HG03097 (cell line): ENCODE results near the gene MEGF11.

ENCODE experiments used
- ATAC-seq: cut with Tn5 transposase; IDR thresholded peaks from one replicate; pipeline ENCODE4 v1.9.1; 2021; ENCODE audit not compliant: unreplicated experiment, low FRiP score

MEGF11 gene

GRCh38 chr15:66222273-66223198, 31.0 kb downstream of the MEGF11 start:
- no peak for ATAC-seq

GRCh38 chr15:66221126-66221525, 32.4 kb downstream of the MEGF11 start:
- no peak for ATAC-seq

GRCh38 chr15:66220601-66221000, 32.9 kb downstream of the MEGF11 start:
- ATAC-seq: no peak

GRCh38 chr15:66219339-66219738, 34.2 kb downstream of the MEGF11 start:
- ATAC-seq: no peak

- ATAC-seq: no peak
These were observed 36.7 kb downstream of the MEGF11 start for GRCh38 chr15:66216806-66217205.

- no peak for ATAC-seq
These were observed 37.7 kb downstream of the MEGF11 start for GRCh38 chr15:66215811-66216210.

GRCh38 chr15:66214246-66214645, 39.3 kb downstream of the MEGF11 start:
- ATAC-seq: no peak

GRCh38 chr15:66212563-66212921, 41.0 kb downstream of the MEGF11 start:
- no peak for ATAC-seq

GRCh38 chr15:66211670-66212562, 41.6 kb downstream of the MEGF11 start:
- no peak for ATAC-seq

- no peak for ATAC-seq
These were observed 42.9 kb downstream of the MEGF11 start for GRCh38 chr15:66210684-66211083.

GRCh38 chr15:66198757-66199156, 54.8 kb downstream of the MEGF11 start:
- no peak for ATAC-seq

- no peak for ATAC-seq
These were observed 56.9 kb downstream of the MEGF11 start for GRCh38 chr15:66196602-66197001.

- no peak for ATAC-seq
These were observed 57.8 kb downstream of the MEGF11 start for GRCh38 chr15:66195621-66196230.

GRCh38 chr15:66193066-66193465, 60.5 kb downstream of the MEGF11 start:
- no peak for ATAC-seq

- ATAC-seq: no peak
These were observed 62.8 kb downstream of the MEGF11 start for GRCh38 chr15:66190746-66191145.

- ATAC-seq: no peak
These were observed 64.3 kb downstream of the MEGF11 start for GRCh38 chr15:66189291-66189690.

- ATAC-seq: no peak
These were observed 65.1 kb downstream of the MEGF11 start for GRCh38 chr15:66188464-66188863.

- no peak for ATAC-seq
These were observed 66.3 kb downstream of the MEGF11 start for GRCh38 chr15:66187271-66187670.

GRCh38 chr15:66186049-66186825, 67.3 kb downstream of the MEGF11 start:
- no peak for ATAC-seq
